Naive thymus-derived CD8-positive, alpha-beta T cell (primary cell): ENCODE measurements around the gene CSNK1G3. TPM values are rescaled to one million over a fixed set of nuclear protein-coding genes. Genes with fewer than 3 reads are reported as not detected.

Experiments
- ATAC-seq, 2 donors: fragments of 150-1000 bp; cut with Tn5 transposase in 1 of 2; sonication (Bioruptor Pico), chemical (Tn5 transposase) in 1 of 2; 1 replicate in 1 of 2; 2 replicates in 1 of 2; pipeline ENCODE4 v1.10.0; 2021; ENCODE audit warnings: mild to moderate bottlenecking in 2 of 2, moderate library complexity in 2 of 2
- POLR2A ChIA-PET: fragments of 350-600 bp; sonication (Branson Sonifier 250); formaldehyde crosslinking; loops from one replicate; lab custom pipeline; 2021; ENCODE audit warnings: antibody characterized with exemption; lab: Charles Lee
- DNase-seq, 10 donors: peaks; one replicate each; pipeline versions ENCODE4 v3.0.0 to v3.0.0-alpha.2; 2020 to 2022
- H3K27ac Mint-ChIP-seq, 10 donors: one replicate each; pipeline ENCODE4 v1.8.0; 2020 to 2022; ENCODE audit warnings: mild to moderate bottlenecking in 10 of 10, mixed read lengths in 10 of 10, moderate library complexity in 4 of 10, inconsistent platforms in 1 of 10
- H3K27me3 Mint-ChIP-seq, 5 donors: one replicate each; pipeline ENCODE4 v1.8.0; 2021 to 2022; ENCODE audit warnings: mixed read lengths in 5 of 5
- H3K36me3 Mint-ChIP-seq, 3 donors: one replicate each; pipeline ENCODE4 v1.8.0; 2020 to 2022; ENCODE audit warnings: mixed read lengths in 3 of 3, mild to moderate bottlenecking in 2 of 3, inconsistent platforms in 1 of 3
- H3K4me1 Mint-ChIP-seq, 4 donors: one replicate each; pipeline ENCODE4 v1.8.0; 2021 to 2022; ENCODE audit warnings: mixed read lengths in 4 of 4
- H3K4me3 Mint-ChIP-seq, 10 donors: one replicate each; pipeline ENCODE4 v1.8.0; 2020 to 2022; ENCODE audit warnings: mild to moderate bottlenecking in 10 of 10, mixed read lengths in 10 of 10, moderate library complexity in 6 of 10, inconsistent platforms in 1 of 10
- H3K9me3 Mint-ChIP-seq, 9 donors: one replicate each; pipeline ENCODE4 v1.8.0; 2020 to 2022; ENCODE audit warnings: mixed read lengths in 9 of 9, mild to moderate bottlenecking in 3 of 9, inconsistent platforms in 1 of 9, moderate library complexity in 1 of 9
- polyA plus RNA-seq, 3 donors: library from polyadenylated mRNA; unstranded; fragments of 300-500 nt; fragmentation: Illumina TruSeq; gene quantifications; one replicate each; pipeline ENCODE4 v1.2.3, GENCODE V29; 2021
- total RNA-seq, 8 experiments: library from RNA in 2 of 8; stranded (reverse) in 2 of 8; gene quantifications; one replicate each; pipeline ENCODE4 v1.2.3 and lab custom pipeline; 2021 to 2026

Gene CSNK1G3
- total and polyA plus RNA-seq, 5 experiments from 2014 or later, result 17.7 to 90.6 (median 31.9) TPM

- peak overlapping the region in 1 of 10 donors; percentile 26 for H3K27ac Mint-ChIP-seq
- H3K36me3 Mint-ChIP-seq, result peaks cover 0 to 20% (median 15%) of the 10 kb centered on the region in 3 donors
- H3K9me3 Mint-ChIP-seq, result no peaks in the 10 kb centered on the region
- no peaks in the 10 kb centered on the region for H3K27me3 Mint-ChIP-seq
- no peak overlapping the region for H3K4me3 Mint-ChIP-seq
- ATAC-seq (no peak), DNase-seq (peak in 6 of 10 donors; percentile 8 to 24 (median 18))
- POLR2A ChIA-PET, result no interaction called here
- peaks cover 32 to 81% (median 57%) of the 10 kb centered on the region in 4 donors for H3K4me1 Mint-ChIP-seq
Observed at GRCh38 chr5:123545506-123545905, 33.5 kb downstream of the CSNK1G3 start.

GRCh38 chr5:123546657-123547056 lies 34.7 kb downstream of the CSNK1G3 start:
- H3K4me3 Mint-ChIP-seq, result no peak overlapping the region

GRCh38 chr5:123549256-123549904 lies 37.4 kb downstream of the CSNK1G3 start:
- POLR2A ChIA-PET, result interaction anchor here (2.3 kb wide), 1 partner anchor 126 kb away, joined by 13 read pairs; the partner anchor contains the start of gene CEP120
- no peaks in the 10 kb centered on the region for H3K27me3 Mint-ChIP-seq
- H3K4me1 Mint-ChIP-seq, result peaks cover 15 to 59% (median 28%) of the 10 kb centered on the region in 4 donors
- peak overlapping the region in 8 of 10 donors; percentile 20 to 75 (median 30) for H3K4me3 Mint-ChIP-seq
- DNase-seq (peak in 9 of 10 donors; percentile 29 to 71 (median 51)), ATAC-seq (peak; percentile 95 to 98)
- H3K36me3 Mint-ChIP-seq, result peaks cover 0 to 28% (median 15%) of the 10 kb centered on the region in 3 donors
- H3K9me3 Mint-ChIP-seq, result no peaks in the 10 kb centered on the region
- peak overlapping the region; percentile 7 to 92 (median 83) for H3K27ac Mint-ChIP-seq

More at GRCh38 chr5:123546657-123547056, 34.7 kb downstream of the CSNK1G3 start:
- H3K9me3 Mint-ChIP-seq, result no peaks in the 10 kb centered on the region
- no peaks in the 10 kb centered on the region for H3K27me3 Mint-ChIP-seq
- DNase-seq (no peak), ATAC-seq (no peak)
- H3K27ac Mint-ChIP-seq, result peak overlapping the region in 1 of 10 donors; percentile 90
- POLR2A ChIA-PET, result no interaction called here
- H3K4me1 Mint-ChIP-seq, result peaks cover 32 to 78% (median 51%) of the 10 kb centered on the region in 4 donors
- peaks cover 0 to 20% (median 15%) of the 10 kb centered on the region in 3 donors for H3K36me3 Mint-ChIP-seq

GRCh38 chr5:123554601-123555000 lies 42.6 kb downstream of the CSNK1G3 start:
- H3K4me1 Mint-ChIP-seq, result peaks cover 5 to 30% (median 15%) of the 10 kb centered on the region in 4 donors
- ATAC-seq, result no peak
- no peaks in the 10 kb centered on the region for H3K27me3 Mint-ChIP-seq
- DNase-seq, result no peak
- no peaks in the 10 kb centered on the region for H3K9me3 Mint-ChIP-seq
- H3K36me3 Mint-ChIP-seq, result peaks cover 0 to 41% (median 17%) of the 10 kb centered on the region in 3 donors
- H3K4me3 Mint-ChIP-seq, result no peak overlapping the region
- POLR2A ChIA-PET, result no interaction called here
- H3K27ac Mint-ChIP-seq, result no peak overlapping the region

GRCh38 chr5:123557907-123558306 lies 45.9 kb downstream of the CSNK1G3 start:
- ATAC-seq (no peak), DNase-seq (no peak)
- no peaks in the 10 kb centered on the region for H3K9me3 Mint-ChIP-seq
- no peaks in the 10 kb centered on the region for H3K27me3 Mint-ChIP-seq
- POLR2A ChIA-PET, result no interaction called here
- H3K4me3 Mint-ChIP-seq, result no peak overlapping the region
- H3K4me1 Mint-ChIP-seq, result peaks cover 3 to 21% (median 9%) of the 10 kb centered on the region in 4 donors
- no peak overlapping the region for H3K27ac Mint-ChIP-seq
- H3K36me3 Mint-ChIP-seq, result peaks cover 0 to 46% (median 23%) of the 10 kb centered on the region in 3 donors

- ATAC-seq, result no peak
- no peak overlapping the region for H3K27ac Mint-ChIP-seq
- H3K4me3 Mint-ChIP-seq, result no peak overlapping the region
- peaks cover 6 to 21% (median 9%) of the 10 kb centered on the region in 4 donors for H3K4me1 Mint-ChIP-seq
- no peaks in the 10 kb centered on the region for H3K9me3 Mint-ChIP-seq
- no peak for DNase-seq
- peaks cover 0 to 44% (median 23%) of the 10 kb centered on the region in 3 donors for H3K36me3 Mint-ChIP-seq
- POLR2A ChIA-PET, result interaction anchor here (1.4 kb wide), 1 partner anchor 135 kb away, joined by 3 read pairs; the partner anchor contains the start of gene CEP120
- H3K27me3 Mint-ChIP-seq, result no peaks in the 10 kb centered on the region
Observed at GRCh38 chr5:123558762-123559433, 46.9 kb downstream of the CSNK1G3 start.

- no peaks in the 10 kb centered on the region for H3K9me3 Mint-ChIP-seq
- H3K36me3 Mint-ChIP-seq, result peaks cover 0 to 39% (median 23%) of the 10 kb centered on the region in 3 donors
- no peak overlapping the region for H3K4me3 Mint-ChIP-seq
- no peak for DNase-seq
- H3K27ac Mint-ChIP-seq, result peak overlapping the region in 1 of 10 donors; percentile 15
- no peaks in the 10 kb centered on the region for H3K27me3 Mint-ChIP-seq
- H3K4me1 Mint-ChIP-seq, result peaks cover 4 to 18% (median 9%) of the 10 kb centered on the region in 4 donors
- ATAC-seq, result no peak
- POLR2A ChIA-PET, result interaction anchor here (1.4 kb wide), 1 partner anchor 136 kb away, joined by 3 read pairs; the partner anchor contains the start of gene CEP120
Observed at GRCh38 chr5:123559434-123559775, 47.4 kb downstream of the CSNK1G3 start.

- Mint-ChIP-seq H3K27ac (peak overlapping the region in 1 of 10 donors; percentile 34), H3K4me1 (peaks cover 6 to 12% (median 9%) of the 10 kb centered on the region in 4 donors), H3K9me3 (peaks cover 0 to 9% (median 0%) of the 10 kb centered on the region in 9 donors), H3K36me3 (peaks cover 9 to 40% (median 29%) of the 10 kb centered on the region in 3 donors), H3K27me3 (no peaks in the 10 kb centered on the region), H3K4me3 (no peak overlapping the region)
- POLR2A ChIA-PET, result no interaction called here
- DNase-seq (no peak), ATAC-seq (no peak)
Observed at GRCh38 chr5:123561230-123561629, 49.3 kb downstream of the CSNK1G3 start.

- ATAC-seq, result no peak
- Mint-ChIP-seq H3K9me3 (peaks cover 0 to under 1% (median 0%) of the 10 kb centered on the region in 9 donors), H3K4me3 (no peak overlapping the region), H3K4me1 (peaks cover 7 to 33% (median 29%) of the 10 kb centered on the region in 4 donors), H3K36me3 (peaks cover 12 to 35% (median 33%) of the 10 kb centered on the region in 3 donors), H3K27ac (peak overlapping the region in 3 of 10 donors; percentile 22 to 51 (median 27)), H3K27me3 (no peaks in the 10 kb centered on the region)
- no peak for DNase-seq
- POLR2A ChIA-PET, result no interaction called here
Observed at GRCh38 chr5:123571927-123572326, 60.0 kb downstream of the CSNK1G3 start.

- POLR2A ChIA-PET, result no interaction called here
- H3K4me1 Mint-ChIP-seq, result no peaks in the 10 kb centered on the region
- H3K27ac Mint-ChIP-seq, result no peak overlapping the region
- no peaks in the 10 kb centered on the region for H3K9me3 Mint-ChIP-seq
- H3K36me3 Mint-ChIP-seq, result peaks cover 12 to 54% (median 40%) of the 10 kb centered on the region in 3 donors
- H3K4me3 Mint-ChIP-seq, result no peak overlapping the region
- DNase-seq (no peak), ATAC-seq (no peak)
- no peaks in the 10 kb centered on the region for H3K27me3 Mint-ChIP-seq
Observed at GRCh38 chr5:123578390-123578789, 66.4 kb downstream of the CSNK1G3 start.

GRCh38 chr5:123579410-123579809 lies 67.4 kb downstream of the CSNK1G3 start:
- no peaks in the 10 kb centered on the region for H3K27me3 Mint-ChIP-seq
- DNase-seq (no peak), ATAC-seq (no peak)
- no peak overlapping the region for H3K4me3 Mint-ChIP-seq
- H3K4me1 Mint-ChIP-seq, result no peaks in the 10 kb centered on the region
- POLR2A ChIA-PET, result no interaction called here
- peaks cover 0 to 3% (median 0%) of the 10 kb centered on the region in 9 donors for H3K9me3 Mint-ChIP-seq
- peaks cover 12 to 54% (median 32%) of the 10 kb centered on the region in 3 donors for H3K36me3 Mint-ChIP-seq
- no peak overlapping the region for H3K27ac Mint-ChIP-seq

GRCh38 chr5:123582550-123583285 lies 70.7 kb downstream of the CSNK1G3 start:
- H3K27ac Mint-ChIP-seq, result no peak overlapping the region
- no peak overlapping the region for H3K4me3 Mint-ChIP-seq
- H3K36me3 Mint-ChIP-seq, result peaks cover 0 to 43% (median 20%) of the 10 kb centered on the region in 3 donors
- DNase-seq (no peak), ATAC-seq (no peak)
- peaks cover 0 to 1% (median 0%) of the 10 kb centered on the region in 4 donors for H3K4me1 Mint-ChIP-seq
- peaks cover 0 to 3% (median 0%) of the 10 kb centered on the region in 9 donors for H3K9me3 Mint-ChIP-seq
- POLR2A ChIA-PET, result no interaction called here
- H3K27me3 Mint-ChIP-seq, result no peaks in the 10 kb centered on the region
